ENCODE results near the gene CMTM5.

- TF ChIP-seq CTCF (IDR thresholded peaks at IDR 0.05; ENCODE audit: low read depth, low read length) (no peak), EZH2phosphoT487 (IDR thresholded peaks at IDR 0.05; ENCODE audit: low read depth) (no peak)
These were observed 15.1 kb upstream of the CMTM5 start for GRCh38 chr14:23361763-23362162.

Data from OCI-LY3 (cell line).